GM21528 (cell line): Measurements from ENCODE around the gene PRKCQ.
A peak's percentile ranks its signal among the peaks of the same experiment; 100 is the strongest.
"Not testable (repeated sequence)": the region's sequence is repeated elsewhere in the genome, so short reads cannot be mapped to it uniquely, and the experiment has no call there.

Source experiments
- ATAC-seq: cut with Tn5 transposase; IDR thresholded peaks from one replicate; pipeline ENCODE4 v1.9.1; 2021; ENCODE audit warnings: mild to moderate bottlenecking, moderate library complexity; ENCODE audit not compliant: unreplicated experiment, low FRiP score

The PRKCQ gene

GRCh38 chr10:6497620-6498019 is 82.5 kb downstream of the PRKCQ start:
- ATAC-seq = no peak

GRCh38 chr10:6494936-6495592 is 85.0 kb downstream of the PRKCQ start:
- ATAC-seq = no peak

GRCh38 chr10:6494442-6494819 is 85.6 kb downstream of the PRKCQ start:
- no peak for ATAC-seq

GRCh38 chr10:6493521-6494441 is 86.3 kb downstream of the PRKCQ start:
- no peak for ATAC-seq

- no peak for ATAC-seq
These were observed 87.2 kb downstream of the PRKCQ start for GRCh38 chr10:6492896-6493295.

- no peak for ATAC-seq
These were observed 88.1 kb downstream of the PRKCQ start for GRCh38 chr10:6491841-6492609.

GRCh38 chr10:6490614-6491013 is 89.5 kb downstream of the PRKCQ start:
- no peak for ATAC-seq

GRCh38 chr10:6487920-6488319 is 92.2 kb downstream of the PRKCQ start:
- no peak for ATAC-seq

GRCh38 chr10:6486309-6486708 is 93.8 kb downstream of the PRKCQ start:
- ATAC-seq = no peak

- ATAC-seq = no peak
These were observed 97.2 kb downstream of the PRKCQ start for GRCh38 chr10:6482737-6483357.

GRCh38 chr10:6478722-6479121 is 101.4 kb downstream of the PRKCQ start:
- ATAC-seq = no peak

GRCh38 chr10:6476989-6477388 is 103.1 kb downstream of the PRKCQ start:
- ATAC-seq = no peak

GRCh38 chr10:6474871-6475270 is 105.2 kb downstream of the PRKCQ start:
- no peak for ATAC-seq

GRCh38 chr10:6473901-6474370 is 106.1 kb downstream of the PRKCQ start:
- peak; percentile 67 for ATAC-seq

- ATAC-seq = no peak
These were observed 106.6 kb downstream of the PRKCQ start for GRCh38 chr10:6473430-6473829.

GRCh38 chr10:6472710-6473005 is 107.4 kb downstream of the PRKCQ start:
- ATAC-seq = not testable (repeated sequence)

- no peak for ATAC-seq
These were observed 109.0 kb downstream of the PRKCQ start for GRCh38 chr10:6470894-6471618.

GRCh38 chr10:6469661-6470060 is 110.4 kb downstream of the PRKCQ start:
- no peak for ATAC-seq

GRCh38 chr10:6465854-6466601 is 114.0 kb downstream of the PRKCQ start:
- ATAC-seq = no peak
